ENCODE measurements around the gene PRKG1.

Gene PRKG1

GRCh38 chr10:51624013-51624412 is 549.7 kb downstream of the PRKG1 start:
- DNase-seq: no peak

- no peak for DNase-seq
These were observed 555.8 kb downstream of the PRKG1 start for GRCh38 chr10:51629934-51630639.

- DNase-seq: no peak
These were observed 556.3 kb downstream of the PRKG1 start for GRCh38 chr10:51630640-51631005.

GRCh38 chr10:51635436-51635835 is 561.1 kb downstream of the PRKG1 start:
- no peak for DNase-seq

GRCh38 chr10:51638211-51638610 is 563.9 kb downstream of the PRKG1 start:
- no peak for DNase-seq

GRCh38 chr10:51638737-51639136 is 564.5 kb downstream of the PRKG1 start:
- no peak for DNase-seq

- no peak for DNase-seq
These were observed 566.0 kb downstream of the PRKG1 start for GRCh38 chr10:51640120-51640819.

- no peak for DNase-seq
These were observed 568.3 kb downstream of the PRKG1 start for GRCh38 chr10:51642581-51642980.

- no peak for DNase-seq
These were observed 569.4 kb downstream of the PRKG1 start for GRCh38 chr10:51643734-51644133.

GRCh38 chr10:51649064-51649463 is 574.8 kb downstream of the PRKG1 start:
- no peak for DNase-seq

GRCh38 chr10:51651063-51651462 is 576.8 kb downstream of the PRKG1 start:
- DNase-seq: no peak

- no peak for DNase-seq
These were observed 578.7 kb downstream of the PRKG1 start for GRCh38 chr10:51653025-51653424.

GRCh38 chr10:51654918-51655317 is 580.6 kb downstream of the PRKG1 start:
- no peak for DNase-seq

GRCh38 chr10:51656503-51656902 is 582.2 kb downstream of the PRKG1 start:
- DNase-seq: no peak

- no peak for DNase-seq
These were observed 583.7 kb downstream of the PRKG1 start for GRCh38 chr10:51658000-51658399.

- DNase-seq: no peak
These were observed 585.1 kb downstream of the PRKG1 start for GRCh38 chr10:51659344-51659743.

- no peak for DNase-seq
These were observed 588.8 kb downstream of the PRKG1 start for GRCh38 chr10:51663086-51663485.

- no peak for DNase-seq
These were observed 592.2 kb downstream of the PRKG1 start for GRCh38 chr10:51666456-51666855.

- no peak for DNase-seq
These were observed 593.5 kb downstream of the PRKG1 start for GRCh38 chr10:51667678-51668335.

GRCh38 chr10:51668336-51668689 is 594.0 kb downstream of the PRKG1 start:
- no peak for DNase-seq

- DNase-seq: no peak
These were observed 594.8 kb downstream of the PRKG1 start for GRCh38 chr10:51669041-51669440.

GRCh38 chr10:51672039-51672535 is 597.8 kb downstream of the PRKG1 start:
- DNase-seq: no peak

- no peak for DNase-seq
These were observed 600.8 kb downstream of the PRKG1 start for GRCh38 chr10:51675088-51675487.

GRCh38 chr10:51679841-51680240 is 605.6 kb downstream of the PRKG1 start:
- DNase-seq: no peak
